OCI-LY3 (cell line): ENCODE measurements around the gene CHD6.

Experiments used
- CTCF ChIP-seq: fragments of 200-600, 300-600 bp; sonication (generic); IDR thresholded peaks from 2 replicates; pipeline ENCODE4 v1.5.1; 2014; ENCODE audit warnings: antibody characterized with exemption, low read length, low read depth
- EZH2phosphoT487 ChIP-seq: fragments of 200-600 bp; shearing (Covaris generic); IDR thresholded peaks from 2 replicates; pipeline ENCODE4 v1.6.1; 2018; ENCODE audit warnings: antibody characterized with exemption, mixed run types, low read depth

GRCh38 chr20:41403604-41404003 lies 214.6 kb downstream of the CHD6 start:
- no peak for TF ChIP-seq CTCF
- TF ChIP-seq EZH2phosphoT487 = no peak
